ENCODE measurements around the gene TAF5. TPM values are rescaled to one million over a fixed set of nuclear protein-coding genes. Genes with fewer than 3 reads are reported as not detected.
A peak's percentile ranks its signal among the peaks of the same experiment; 100 is the strongest.
"Not testable (repeated sequence)": the region's sequence is repeated elsewhere in the genome, so short reads cannot be mapped to it uniquely, and the experiment has no call there.

TAF5 gene
- total RNA-seq, 1 experiment from 2014 or later = 7.0 TPM

DNA sequence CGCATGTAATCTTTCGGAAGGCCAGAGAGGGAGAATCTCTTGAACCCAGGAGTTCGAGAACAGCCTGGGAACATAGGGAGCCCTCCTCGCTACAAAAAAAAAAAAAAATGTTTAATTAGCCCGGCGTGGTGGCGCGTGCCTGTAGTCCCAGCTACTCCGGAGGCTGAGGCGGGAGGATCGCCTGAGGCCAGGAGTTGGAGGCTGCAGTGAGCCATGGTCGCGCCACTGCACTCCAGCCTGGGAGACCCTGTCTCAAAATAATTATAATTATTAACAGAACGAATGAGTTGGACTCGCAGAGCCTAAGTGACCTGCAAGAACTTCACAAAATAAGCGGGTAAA is 17.6 kb upstream of the TAF5 start:
- intact Hi-C loops (cut with micrococcal nuclease) = no loop called here
- ATAC-seq = no peak; the same call in 1 of the 2 replicates
- CTCF ChIA-PET = no interaction called here

DNA sequence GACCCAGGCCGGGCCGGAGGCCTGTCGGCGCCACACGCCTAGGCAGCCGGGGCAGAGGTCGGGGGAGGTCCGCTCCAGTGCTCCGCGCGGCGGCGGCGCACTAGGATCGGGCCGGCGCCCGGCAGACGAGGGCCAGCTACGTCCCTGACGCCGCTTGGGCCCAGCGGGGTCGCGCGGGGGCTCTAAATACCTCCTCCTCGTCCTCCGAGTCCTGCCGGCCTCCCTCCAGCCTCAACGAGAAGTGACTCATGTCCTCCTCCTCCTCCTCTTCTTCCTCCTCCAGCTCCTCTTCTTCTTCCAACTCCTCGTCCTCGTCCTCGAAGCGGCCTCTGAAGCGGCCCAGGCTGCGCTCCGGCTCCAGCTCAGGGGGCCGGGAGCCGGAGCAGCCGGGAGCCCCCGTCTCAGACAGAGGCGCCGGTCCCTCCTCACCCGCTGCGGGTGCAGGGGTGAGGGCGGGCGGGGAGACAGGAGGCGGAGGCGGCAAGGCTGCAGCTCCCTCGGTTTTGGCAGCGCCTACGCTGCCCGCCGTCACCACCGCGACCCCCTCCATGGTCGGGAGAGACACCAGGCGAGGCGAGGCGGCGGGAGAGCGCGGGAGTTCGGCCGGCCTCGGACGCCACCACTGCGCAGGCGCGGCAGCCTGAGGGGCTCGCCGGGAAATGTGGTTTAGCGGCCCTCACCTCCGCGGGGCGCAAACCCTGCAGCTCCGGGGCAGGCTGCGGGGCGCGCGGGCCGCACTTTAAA is 17.1 kb upstream of the TAF5 start, which contains the start of gene PCGF6:
Gene PCGF6, minus strand, starts transcription at position 624 of the 744 bp plus-strand sequence. Its CDS starts 74 bp downstream, at position 550.
- no TSS peak for BruUV-seq (replicated peaks)

More for the DNA sequence above, 17.6 kb upstream of the TAF5 start:
- POLR2A ChIA-PET (ENCODE audit: unreplicated experiment) = no interaction called here
- Histone ChIP-seq H3K9me3 (ENCODE audit: low read length) (no peaks in the 10 kb centered on the region), H3K27ac (ENCODE audit: low read length) (no peak overlapping the region), H3K9me2 (replicated peaks; ENCODE audit: low read length) (no peaks in the 10 kb centered on the region), H3K4me1 (ENCODE audit: insufficient read depth, low read length) (peaks cover 4% of the 10 kb centered on the region; the same call in 1 of the 2 replicates), H4K20me1 (ENCODE audit: low read length) (no peaks in the 10 kb centered on the region), H2AFZ (ENCODE audit: low read length) (peak overlapping the region; percentile 100), H3K27me3 (ENCODE audit: low read length) (no peaks in the 10 kb centered on the region), H3K36me3 (ENCODE audit: low read depth, low read length) (peaks cover 2% of the 10 kb centered on the region; the same call in 1 of the 2 replicates), H3F3A (ENCODE audit: low read length, unreplicated experiment) (no peaks in the 10 kb centered on the region), H3K4me3 (ENCODE audit: low read length) (peak overlapping the region; percentile 73), H3K4me2 (ENCODE audit: low read length) (peak overlapping the region; percentile 97), H3K9ac (ENCODE audit: low read length) (peak overlapping the region; percentile 84), H3K79me2 (ENCODE audit: low read length) (peaks cover 28% of the 10 kb centered on the region)
- TF ChIP-seq EZH2phosphoT487 (IDR thresholded peaks at IDR 0.05; ENCODE audit: borderline replicate concordance, low read length) (no peak), EZH2 (IDR thresholded peaks at IDR 0.05; ENCODE audit: low read length, unreplicated experiment) (no peak)
- TF ChIP-seq, protein P1, sequence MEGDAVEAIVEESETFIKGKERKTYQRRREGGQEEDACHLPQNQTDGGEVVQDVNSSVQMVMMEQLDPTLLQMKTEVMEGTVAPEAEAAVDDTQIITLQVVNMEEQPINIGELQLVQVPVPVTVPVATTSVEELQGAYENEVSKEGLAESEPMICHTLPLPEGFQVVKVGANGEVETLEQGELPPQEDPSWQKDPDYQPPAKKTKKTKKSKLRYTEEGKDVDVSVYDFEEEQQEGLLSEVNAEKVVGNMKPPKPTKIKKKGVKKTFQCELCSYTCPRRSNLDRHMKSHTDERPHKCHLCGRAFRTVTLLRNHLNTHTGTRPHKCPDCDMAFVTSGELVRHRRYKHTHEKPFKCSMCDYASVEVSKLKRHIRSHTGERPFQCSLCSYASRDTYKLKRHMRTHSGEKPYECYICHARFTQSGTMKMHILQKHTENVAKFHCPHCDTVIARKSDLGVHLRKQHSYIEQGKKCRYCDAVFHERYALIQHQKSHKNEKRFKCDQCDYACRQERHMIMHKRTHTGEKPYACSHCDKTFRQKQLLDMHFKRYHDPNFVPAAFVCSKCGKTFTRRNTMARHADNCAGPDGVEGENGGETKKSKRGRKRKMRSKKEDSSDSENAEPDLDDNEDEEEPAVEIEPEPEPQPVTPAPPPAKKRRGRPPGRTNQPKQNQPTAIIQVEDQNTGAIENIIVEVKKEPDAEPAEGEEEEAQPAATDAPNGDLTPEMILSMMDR (conservative IDR thresholded peaks at IDR 0.05; ENCODE audit: low read depth, low read length) = no peak
- DNase-seq = no peak
- no TSS peak for BruUV-seq (replicated peaks)

DNA sequence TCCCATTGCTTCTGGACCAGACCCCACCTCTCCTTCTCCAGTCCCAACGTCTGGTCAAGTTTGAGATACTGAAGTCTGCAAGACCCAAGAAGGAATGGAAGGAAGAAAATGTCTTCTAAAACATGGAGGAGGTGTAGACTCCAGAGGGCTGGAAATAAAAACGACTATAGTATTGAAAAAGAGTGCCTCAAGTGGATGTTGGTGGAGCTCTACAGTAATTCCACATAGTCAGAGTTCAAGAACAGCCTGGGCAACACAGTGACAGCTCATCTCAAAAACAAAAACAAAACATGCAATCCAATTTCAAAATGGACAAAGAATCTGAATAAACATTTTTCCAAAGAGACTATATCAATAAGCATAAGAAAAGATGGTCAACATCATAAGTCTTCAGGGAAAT is 14.5 kb upstream of the TAF5 start:
- ATAC-seq (no peak), DNase-seq (no peak)
- ChIA-PET CTCF (no interaction called here), POLR2A (ENCODE audit: unreplicated experiment) (no interaction called here)
- Histone ChIP-seq H3K4me3 (ENCODE audit: low read length) (no peak overlapping the region), H3K36me3 (ENCODE audit: low read depth, low read length) (no peaks in the 10 kb centered on the region), H3K4me2 (ENCODE audit: low read length) (no peak overlapping the region), H4K20me1 (ENCODE audit: low read length) (no peaks in the 10 kb centered on the region), H3K79me2 (ENCODE audit: low read length) (peaks cover 28% of the 10 kb centered on the region), H2AFZ (ENCODE audit: low read length) (no peak overlapping the region), H3K9ac (ENCODE audit: low read length) (no peak overlapping the region), H3K4me1 (ENCODE audit: insufficient read depth, low read length) (peaks cover 4% of the 10 kb centered on the region; the same call in 1 of the 2 replicates), H3F3A (ENCODE audit: low read length, unreplicated experiment) (no peaks in the 10 kb centered on the region), H3K9me2 (replicated peaks; ENCODE audit: low read length) (no peaks in the 10 kb centered on the region), H3K9me3 (ENCODE audit: low read length) (no peaks in the 10 kb centered on the region), H3K27ac (ENCODE audit: low read length) (no peak overlapping the region), H3K27me3 (ENCODE audit: low read length) (no peaks in the 10 kb centered on the region)
- intact Hi-C loops (cut with micrococcal nuclease) = no loop called here
- TF ChIP-seq, protein P1 (conservative IDR thresholded peaks at IDR 0.05; ENCODE audit: low read depth, low read length) = no peak; the same call in 1 of the 2 replicates
- BruUV-seq (replicated peaks) = no TSS peak

More for the DNA sequence above, 17.1 kb upstream of the TAF5 start, which contains the start of gene PCGF6:
- Histone ChIP-seq H3K4me3 (ENCODE audit: low read length) (peak within 1 kb of the TSS; percentile 73), H2AFZ (ENCODE audit: low read length) (peak within 1 kb of the TSS; percentile 100), H3K4me2 (ENCODE audit: low read length) (peak within 1 kb of the TSS; percentile 97), H3K9me3 (ENCODE audit: low read length) (no peaks in the 10 kb centered on the region), H4K20me1 (ENCODE audit: low read length) (no peaks in the 10 kb centered on the region), H3K27me3 (ENCODE audit: low read length) (no peaks in the 10 kb centered on the region), H3K4me1 (ENCODE audit: insufficient read depth, low read length) (peaks cover 4% of the 10 kb centered on the region; the same call in 1 of the 2 replicates), H3F3A (ENCODE audit: low read length, unreplicated experiment) (no peaks in the 10 kb centered on the region), H3K36me3 (ENCODE audit: low read depth, low read length) (no peaks in the 10 kb centered on the region; the same call in 1 of the 2 replicates), H3K79me2 (ENCODE audit: low read length) (peaks cover 28% of the 10 kb centered on the region), H3K27ac (ENCODE audit: low read length) (peak within 1 kb of the TSS; percentile 39; the same call in 1 of the 2 replicates), H3K9me2 (replicated peaks; ENCODE audit: low read length) (no peaks in the 10 kb centered on the region), H3K9ac (ENCODE audit: low read length) (peak within 1 kb of the TSS; percentile 84)
- DNase-seq (peak; percentile 71), ATAC-seq (peak; percentile 91)
- ChIA-PET POLR2A (ENCODE audit: unreplicated experiment) (no interaction called here), CTCF (no interaction called here)
- intact Hi-C loops (cut with micrococcal nuclease) = no loop called here
- no peak for TF ChIP-seq EZH2phosphoT487 (IDR thresholded peaks at IDR 0.05; ENCODE audit: borderline replicate concordance, low read length)

DNA sequence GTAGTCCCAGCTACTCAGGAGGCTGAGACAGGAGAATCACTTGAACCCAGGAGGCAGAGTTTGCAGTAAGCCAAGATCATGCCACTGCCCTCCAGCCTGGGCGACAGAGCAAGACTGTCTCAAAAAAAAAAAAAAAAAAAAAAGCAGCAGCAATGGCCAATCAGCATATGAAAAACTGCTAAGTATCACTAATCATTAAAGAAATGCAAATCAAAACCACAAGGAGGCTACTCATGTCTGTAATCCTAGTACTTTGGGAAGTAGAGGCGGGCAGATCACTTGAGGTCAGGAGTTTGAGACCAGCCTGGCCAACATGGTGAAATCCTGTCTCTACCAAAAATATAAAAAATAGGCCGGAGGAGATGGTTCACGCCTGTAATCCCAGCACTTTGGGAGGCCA is 13.2 kb upstream of the TAF5 start:
- H3K36me3 ChIP-seq (ENCODE audit: low read depth, low read length); H3K27ac ChIP-seq (ENCODE audit: low read length); H4K20me1 ChIP-seq (ENCODE audit: low read length); H3K9me2 ChIP-seq (replicated peaks; ENCODE audit: low read length); H3K9ac ChIP-seq (ENCODE audit: low read length); ATAC-seq; H3K4me2 ChIP-seq (ENCODE audit: low read length); H3K27me3 ChIP-seq (ENCODE audit: low read length); H3F3A ChIP-seq (ENCODE audit: low read length, unreplicated experiment); H3K4me3 ChIP-seq (ENCODE audit: low read length); CTCF ChIA-PET; H3K4me1 ChIP-seq (ENCODE audit: insufficient read depth, low read length); H3K9me3 ChIP-seq (ENCODE audit: low read length); DNase-seq; H2AFZ ChIP-seq (ENCODE audit: low read length); BruUV-seq (replicated peaks); intact Hi-C loops (cut with micrococcal nuclease): not testable (repeated sequence)
- H3K79me2 ChIP-seq (ENCODE audit: low read length) = peaks cover 18% of the 10 kb centered on the region
- POLR2A ChIA-PET (ENCODE audit: unreplicated experiment) = interaction anchor here (0.6 kb wide), 1 partner anchor 81 kb away, joined by 3 read pairs; no protein-coding TSS in a partner anchor

All from PC-3 (cell line).